DOHH2 (cell line): ENCODE results near the gene NYNRIN.

Experiments used
- H3F3A ChIP-seq: fragments of 200-600 bp; sonication (generic), shearing (Covaris generic); 2 replicates; pipeline ENCODE4 v1.6.0; 2016; ENCODE audit warnings: antibody characterized with exemption, mild to moderate bottlenecking; ENCODE audit not compliant: control insufficient read depth, insufficient read depth
- H3K27ac ChIP-seq: fragments of 200-600 bp; sonication (generic); 2 replicates; pipeline ENCODE4 v1.5.1; 2014; ENCODE audit warnings: low read depth, mild to moderate bottlenecking, low read length, moderate library complexity
- H3K27me3 ChIP-seq: fragments of 200-600 bp; sonication (generic); 2 replicates; pipeline ENCODE4 v1.6.1; 2014; ENCODE audit warnings: mild to moderate bottlenecking, low read length, mixed read lengths; ENCODE audit not compliant: control insufficient read depth
- H3K36me3 ChIP-seq: fragments of 200-600 bp; sonication (generic); 2 replicates; pipeline ENCODE4 v1.6.1; 2014; ENCODE audit warnings: mild to moderate bottlenecking, low read length, moderate library complexity, mixed read lengths; ENCODE audit not compliant: control insufficient read depth
- H3K4me1 ChIP-seq: fragments of 200-600 bp; sonication (generic); 2 replicates; pipeline ENCODE4 v1.6.1; 2014; ENCODE audit warnings: mild to moderate bottlenecking, low read length, mixed read lengths; ENCODE audit not compliant: control insufficient read depth
- H3K4me2 ChIP-seq: fragments of 200-600 bp; sonication (generic); 2 replicates; pipeline ENCODE4 v1.6.0; 2014; ENCODE audit warnings: mild to moderate bottlenecking, low read length, moderate library complexity
- H3K4me3 ChIP-seq: fragments of 200-600 bp; sonication (generic); 2 replicates; pipeline ENCODE4 v1.5.1; 2014; ENCODE audit warnings: mild to moderate bottlenecking, low read length, mixed read lengths
- H3K79me2 ChIP-seq: fragments of 200-600 bp; sonication (generic); 2 replicates; pipeline ENCODE4 v1.6.1; 2014; ENCODE audit warnings: mild to moderate bottlenecking, low read length, mixed read lengths; ENCODE audit not compliant: control insufficient read depth
- H3K9me2 ChIP-seq: fragments of 200-600 bp; sonication (generic); replicated peaks from 2 replicates; pipeline ENCODE4 v1.6.1; 2014; ENCODE audit warnings: mild to moderate bottlenecking, low read length, mixed read lengths; ENCODE audit not compliant: control insufficient read depth
- H3K9me3 ChIP-seq: fragments of 200-600 bp; sonication (generic); 2 replicates; pipeline ENCODE4 v1.6.1; 2014; ENCODE audit warnings: antibody characterized with exemption, low read length, mixed read lengths; ENCODE audit not compliant: control insufficient read depth, insufficient read depth
- H4K20me1 ChIP-seq: fragments of 200-600 bp; sonication (generic); 2 replicates; pipeline ENCODE4 v1.6.0; 2014; ENCODE audit warnings: low read depth, mild to moderate bottlenecking, antibody characterized with exemption, low read length, moderate library complexity; ENCODE audit not compliant: control insufficient read depth, insufficient read depth
- EZH2phosphoT487 ChIP-seq: fragments of 200-600 bp; sonication (generic); IDR thresholded peaks from 2 replicates; pipeline ENCODE4 v1.6.1; 2017; ENCODE audit warnings: borderline replicate concordance, mild to moderate bottlenecking, antibody characterized with exemption, low read length, moderate library complexity, mixed read lengths
- TF ChIP-seq, protein P1 (sequence below): fragments of 200-600 bp; sonication (generic); IDR thresholded peaks from one replicate; pipeline ENCODE4 v1.5.1; 2014; ENCODE audit warnings: antibody characterized with exemption, mild to moderate bottlenecking, low read depth, low read length; ENCODE audit not compliant: poor library complexity, severe bottlenecking

Gene NYNRIN

DNA sequence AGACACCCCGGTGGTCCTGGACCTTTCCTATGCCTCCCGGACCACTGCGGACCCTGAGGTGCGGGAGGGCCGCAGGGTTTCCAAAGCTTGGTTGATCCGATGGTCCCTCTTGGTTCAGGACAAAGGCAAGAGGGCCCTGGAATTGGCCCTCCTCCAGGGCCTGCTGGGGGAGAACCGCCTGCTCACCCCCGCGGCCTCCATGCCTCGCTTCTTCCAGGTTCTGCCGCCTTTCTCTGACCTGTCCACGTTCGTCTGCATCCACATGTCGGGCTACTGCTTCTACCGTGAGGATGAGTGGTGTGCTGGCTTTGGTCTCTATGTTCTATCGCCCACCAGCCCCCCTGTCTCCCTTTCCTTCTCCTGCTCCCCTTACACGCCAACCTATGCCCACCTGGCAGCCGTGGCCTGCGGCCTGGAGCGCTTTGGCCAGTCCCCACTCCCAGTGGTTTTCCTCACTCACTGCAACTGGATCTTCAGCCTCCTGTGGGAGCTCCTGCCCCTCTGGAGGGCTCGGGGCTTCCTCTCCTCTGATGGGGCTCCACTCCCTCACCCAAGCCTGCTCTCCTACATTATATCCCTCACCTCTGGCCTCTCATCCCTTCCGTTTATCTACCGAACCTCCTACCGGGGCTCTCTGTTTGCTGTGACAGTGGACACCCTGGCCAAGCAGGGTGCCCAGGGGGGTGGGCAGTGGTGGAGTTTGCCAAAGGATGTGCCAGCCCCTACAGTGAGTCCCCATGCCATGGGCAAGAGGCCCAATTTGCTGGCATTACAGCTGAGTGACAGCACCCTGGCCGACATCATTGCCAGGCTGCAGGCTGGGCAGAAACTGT is 16.8 kb downstream of the NYNRIN start:
- Histone ChIP-seq H3K9me3 (no peaks in the 10 kb centered on the region), H3K36me3 (no peaks in the 10 kb centered on the region), H4K20me1 (no peaks in the 10 kb centered on the region), H3K79me2 (no peaks in the 10 kb centered on the region), H3K4me1 (no peaks in the 10 kb centered on the region), H3K27me3 (0 out of 2 replicates have a peak, but pooled peaks cover 2% of the 10 kb centered on the region), H3K27ac (no peak overlapping the region), H3F3A (no peaks in the 10 kb centered on the region), H3K9me2 (no peaks in the 10 kb centered on the region), H3K4me2 (no peak overlapping the region), H3K4me3 (no peak overlapping the region)
- TF ChIP-seq EZH2phosphoT487: no peak
- TF ChIP-seq, protein P1, sequence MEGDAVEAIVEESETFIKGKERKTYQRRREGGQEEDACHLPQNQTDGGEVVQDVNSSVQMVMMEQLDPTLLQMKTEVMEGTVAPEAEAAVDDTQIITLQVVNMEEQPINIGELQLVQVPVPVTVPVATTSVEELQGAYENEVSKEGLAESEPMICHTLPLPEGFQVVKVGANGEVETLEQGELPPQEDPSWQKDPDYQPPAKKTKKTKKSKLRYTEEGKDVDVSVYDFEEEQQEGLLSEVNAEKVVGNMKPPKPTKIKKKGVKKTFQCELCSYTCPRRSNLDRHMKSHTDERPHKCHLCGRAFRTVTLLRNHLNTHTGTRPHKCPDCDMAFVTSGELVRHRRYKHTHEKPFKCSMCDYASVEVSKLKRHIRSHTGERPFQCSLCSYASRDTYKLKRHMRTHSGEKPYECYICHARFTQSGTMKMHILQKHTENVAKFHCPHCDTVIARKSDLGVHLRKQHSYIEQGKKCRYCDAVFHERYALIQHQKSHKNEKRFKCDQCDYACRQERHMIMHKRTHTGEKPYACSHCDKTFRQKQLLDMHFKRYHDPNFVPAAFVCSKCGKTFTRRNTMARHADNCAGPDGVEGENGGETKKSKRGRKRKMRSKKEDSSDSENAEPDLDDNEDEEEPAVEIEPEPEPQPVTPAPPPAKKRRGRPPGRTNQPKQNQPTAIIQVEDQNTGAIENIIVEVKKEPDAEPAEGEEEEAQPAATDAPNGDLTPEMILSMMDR: no peak

DNA sequence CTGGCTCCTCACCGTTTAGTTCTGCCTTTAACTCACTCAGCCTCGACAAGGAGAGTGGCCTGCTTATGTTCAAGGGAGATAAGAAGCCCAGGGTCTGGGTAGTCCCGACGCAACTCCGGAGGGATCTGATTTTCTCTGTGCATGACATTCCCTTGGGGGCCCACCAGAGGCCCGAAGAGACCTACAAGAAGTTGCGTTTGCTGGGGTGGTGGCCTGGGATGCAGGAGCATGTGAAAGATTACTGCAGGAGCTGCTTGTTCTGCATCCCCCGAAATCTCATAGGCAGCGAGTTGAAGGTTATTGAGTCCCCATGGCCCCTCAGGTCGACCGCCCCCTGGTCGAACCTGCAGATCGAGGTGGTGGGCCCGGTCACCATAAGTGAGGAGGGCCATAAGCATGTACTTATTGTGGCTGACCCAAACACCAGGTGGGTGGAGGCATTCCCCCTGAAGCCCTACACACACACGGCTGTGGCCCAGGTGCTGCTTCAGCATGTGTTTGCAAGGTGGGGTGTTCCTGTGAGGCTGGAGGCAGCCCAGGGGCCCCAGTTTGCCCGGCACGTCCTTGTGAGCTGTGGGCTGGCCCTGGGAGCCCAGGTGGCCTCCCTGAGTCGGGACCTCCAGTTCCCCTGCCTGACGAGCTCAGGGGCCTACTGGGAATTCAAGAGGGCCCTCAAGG is 17.6 kb downstream of the NYNRIN start:
- TF ChIP-seq EZH2phosphoT487: no peak
- 0 out of 2 replicates have a peak, but pooled peaks cover 2% of the 10 kb centered on the region for H3K27me3 ChIP-seq
- no peaks in the 10 kb centered on the region for H3K4me1 ChIP-seq
- no peaks in the 10 kb centered on the region for H3F3A ChIP-seq
- H4K20me1 ChIP-seq: no peaks in the 10 kb centered on the region
- no peak overlapping the region for H3K4me3 ChIP-seq
- no peaks in the 10 kb centered on the region for H3K79me2 ChIP-seq
- H3K9me2 ChIP-seq: no peaks in the 10 kb centered on the region
- no peaks in the 10 kb centered on the region for H3K36me3 ChIP-seq
- H3K9me3 ChIP-seq: no peaks in the 10 kb centered on the region
- H3K27ac ChIP-seq: no peak overlapping the region
- no peak overlapping the region for H3K4me2 ChIP-seq

DNA sequence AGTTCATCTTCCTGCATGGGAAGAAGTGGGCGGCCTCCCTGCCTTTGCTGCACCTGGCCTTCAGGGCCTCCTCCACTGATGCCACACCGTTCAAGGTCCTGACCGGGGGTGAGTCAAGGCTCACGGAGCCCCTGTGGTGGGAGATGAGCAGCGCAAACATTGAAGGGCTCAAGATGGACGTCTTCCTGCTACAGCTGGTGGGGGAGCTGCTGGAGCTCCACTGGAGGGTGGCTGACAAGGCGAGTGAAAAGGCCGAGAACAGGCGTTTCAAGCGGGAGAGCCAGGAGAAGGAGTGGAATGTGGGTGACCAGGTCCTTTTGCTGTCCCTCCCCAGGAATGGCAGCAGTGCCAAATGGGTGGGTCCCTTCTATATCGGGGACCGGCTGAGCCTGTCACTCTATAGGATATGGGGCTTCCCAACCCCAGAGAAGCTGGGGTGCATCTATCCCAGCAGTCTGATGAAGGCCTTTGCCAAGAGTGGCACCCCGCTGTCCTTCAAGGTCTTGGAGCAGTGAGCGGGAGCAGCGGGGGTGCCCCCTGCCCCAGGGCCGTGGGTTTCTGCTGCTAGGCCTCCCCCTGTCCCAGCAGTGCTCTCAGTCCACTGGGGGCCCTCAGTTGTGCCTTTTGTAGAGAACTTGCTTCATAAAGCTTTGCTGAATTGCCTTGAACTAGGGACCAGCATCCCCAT is 18.3 kb downstream of the NYNRIN start:
- no peak overlapping the region for H3K27ac ChIP-seq
- H3K27me3 ChIP-seq: 0 out of 2 replicates have a peak, but pooled peaks cover 2% of the 10 kb centered on the region
- H3F3A ChIP-seq: no peaks in the 10 kb centered on the region
- H3K4me2 ChIP-seq: no peak overlapping the region
- TF ChIP-seq EZH2phosphoT487: no peak
- TF ChIP-seq, protein P1: no peak
- H3K9me3 ChIP-seq: no peaks in the 10 kb centered on the region
- H3K4me3 ChIP-seq: no peak overlapping the region
- no peaks in the 10 kb centered on the region for H4K20me1 ChIP-seq
- H3K36me3 ChIP-seq: no peaks in the 10 kb centered on the region
- no peaks in the 10 kb centered on the region for H3K4me1 ChIP-seq
- no peaks in the 10 kb centered on the region for H3K79me2 ChIP-seq
- no peaks in the 10 kb centered on the region for H3K9me2 ChIP-seq
